VCaP (cell line): ENCODE results near the gene UTP18.

ENCODE experiments used
- H3K27ac ChIP-seq: fragments of 450-650 bp; 2 replicates; pipeline ENCODE4 v1.5.1; 2017
- CTCF ChIP-seq: fragments of 450-650 bp; conservative IDR thresholded peaks from 2 replicates; pipeline ENCODE4 v1.5.1; 2017; ENCODE audit warnings: mild to moderate bottlenecking, moderate library complexity

UTP18 gene

GRCh38 chr17:51229889-51230288 lies 30.5 kb upstream of the UTP18 start:
- no peak for TF ChIP-seq CTCF
- H3K27ac ChIP-seq: no peak overlapping the region

GRCh38 chr17:51230306-51230705 lies 30.0 kb upstream of the UTP18 start:
- no peak for TF ChIP-seq CTCF
- H3K27ac ChIP-seq: no peak overlapping the region

- no peak for TF ChIP-seq CTCF
- H3K27ac ChIP-seq: no peak overlapping the region
Measured at GRCh38 chr17:51231999-51232398, 28.3 kb upstream of the UTP18 start.

GRCh38 chr17:51234162-51234561 lies 26.2 kb upstream of the UTP18 start:
- TF ChIP-seq CTCF: no peak

GRCh38 chr17:51238255-51238887 lies 22.0 kb upstream of the UTP18 start:
- TF ChIP-seq CTCF: no peak
- H3K27ac ChIP-seq: no peak overlapping the region

More at GRCh38 chr17:51234162-51234561, 26.2 kb upstream of the UTP18 start:
- H3K27ac ChIP-seq: no peak overlapping the region

- no peak overlapping the region for H3K27ac ChIP-seq
- TF ChIP-seq CTCF: no peak
Measured at GRCh38 chr17:51240275-51240674, 20.1 kb upstream of the UTP18 start.

GRCh38 chr17:51244041-51244440 lies 16.3 kb upstream of the UTP18 start:
- no peak for TF ChIP-seq CTCF
- no peak overlapping the region for H3K27ac ChIP-seq
